ENCODE results near the gene DNAL4. TPM values are rescaled to one million over a fixed set of nuclear protein-coding genes. Genes with fewer than 3 reads are reported as not detected.

The DNAL4 gene
- polyA plus RNA-seq, 1 experiment, result 12.6 TPM

- TF ChIP-seq CTCF (IDR thresholded peaks at IDR 0.05; ENCODE audit: low read depth, low read length), result no peak
- DNase-seq (ENCODE audit: low read depth, low spot score), result peak; percentile 10
- POLR2A ChIA-PET, result no interaction called here
These were observed 37.4 kb upstream of the DNAL4 start for GRCh38 chr22:38831166-38831945.

GRCh38 chr22:38830845-38831108 is 36.8 kb upstream of the DNAL4 start:
- H3K9me3 ChIP-seq (ENCODE audit: control insufficient read depth, insufficient read depth, low read length), result peaks cover 14% of the 10 kb centered on the region
- CTCF ChIA-PET, result no interaction called here
- H3K27ac ChIP-seq (ENCODE audit: low read depth, low read length), result no peak overlapping the region
- peaks cover 3% of the 10 kb centered on the region for H3K27me3 ChIP-seq (ENCODE audit: control insufficient read depth, insufficient read depth, low read length)
- POLR2A ChIA-PET, result no interaction called here
- DNase-seq (ENCODE audit: low read depth, low spot score), result no peak
- H3K4me3 ChIP-seq (ENCODE audit: low read depth, low read length), result no peak overlapping the region
- no peak for TF ChIP-seq CTCF (IDR thresholded peaks at IDR 0.05; ENCODE audit: low read depth, low read length)

More at GRCh38 chr22:38831166-38831945, 37.4 kb upstream of the DNAL4 start:
- Histone ChIP-seq H3K4me3 (ENCODE audit: low read depth, low read length) (no peak overlapping the region), H3K9me3 (ENCODE audit: control insufficient read depth, insufficient read depth, low read length) (peaks cover 14% of the 10 kb centered on the region), H3K27ac (ENCODE audit: low read depth, low read length) (peak overlapping the region; percentile 11), H3K27me3 (ENCODE audit: control insufficient read depth, insufficient read depth, low read length) (peaks cover 3% of the 10 kb centered on the region)
- CTCF ChIA-PET, result interaction anchor here (0.6 kb wide), 1 partner anchor 62 kb away, joined by 3 read pairs; no protein-coding TSS in a partner anchor

GRCh38 chr22:38830026-38830844 is 36.3 kb upstream of the DNAL4 start:
- POLR2A ChIA-PET, result interaction anchor here (0.6 kb wide), 1 partner anchor 899 kb away, joined by 3 read pairs; no protein-coding TSS in a partner anchor
- H3K4me3 ChIP-seq (ENCODE audit: low read depth, low read length), result no peak overlapping the region

GRCh38 chr22:38829485-38829884 is 35.5 kb upstream of the DNAL4 start:
- H3K27ac ChIP-seq (ENCODE audit: low read depth, low read length), result no peak overlapping the region
- POLR2A ChIA-PET, result no interaction called here

More at GRCh38 chr22:38830026-38830844, 36.3 kb upstream of the DNAL4 start:
- Histone ChIP-seq H3K9me3 (ENCODE audit: control insufficient read depth, insufficient read depth, low read length) (peaks cover 14% of the 10 kb centered on the region), H3K27ac (ENCODE audit: low read depth, low read length) (no peak overlapping the region), H3K27me3 (ENCODE audit: control insufficient read depth, insufficient read depth, low read length) (peaks cover 3% of the 10 kb centered on the region)
- CTCF ChIA-PET, result no interaction called here
- no peak for DNase-seq (ENCODE audit: low read depth, low spot score)
- no peak for TF ChIP-seq CTCF (IDR thresholded peaks at IDR 0.05; ENCODE audit: low read depth, low read length)

More at GRCh38 chr22:38829485-38829884, 35.5 kb upstream of the DNAL4 start:
- DNase-seq (ENCODE audit: low read depth, low spot score), result no peak
- no peak overlapping the region for H3K4me3 ChIP-seq (ENCODE audit: low read depth, low read length)
- CTCF ChIA-PET, result no interaction called here
- no peak for TF ChIP-seq CTCF (IDR thresholded peaks at IDR 0.05; ENCODE audit: low read depth, low read length)
- peaks cover 3% of the 10 kb centered on the region for H3K27me3 ChIP-seq (ENCODE audit: control insufficient read depth, insufficient read depth, low read length)
- H3K9me3 ChIP-seq (ENCODE audit: control insufficient read depth, insufficient read depth, low read length), result peaks cover 14% of the 10 kb centered on the region
